HG03175 (cell line): ENCODE data around the gene NAV2.

Source experiments
- ATAC-seq: cut with Tn5 transposase; IDR thresholded peaks from one replicate; pipeline ENCODE4 v1.9.1; 2021; ENCODE audit warnings: mild to moderate bottlenecking, moderate library complexity; ENCODE audit not compliant: unreplicated experiment

The NAV2 gene

DNA sequence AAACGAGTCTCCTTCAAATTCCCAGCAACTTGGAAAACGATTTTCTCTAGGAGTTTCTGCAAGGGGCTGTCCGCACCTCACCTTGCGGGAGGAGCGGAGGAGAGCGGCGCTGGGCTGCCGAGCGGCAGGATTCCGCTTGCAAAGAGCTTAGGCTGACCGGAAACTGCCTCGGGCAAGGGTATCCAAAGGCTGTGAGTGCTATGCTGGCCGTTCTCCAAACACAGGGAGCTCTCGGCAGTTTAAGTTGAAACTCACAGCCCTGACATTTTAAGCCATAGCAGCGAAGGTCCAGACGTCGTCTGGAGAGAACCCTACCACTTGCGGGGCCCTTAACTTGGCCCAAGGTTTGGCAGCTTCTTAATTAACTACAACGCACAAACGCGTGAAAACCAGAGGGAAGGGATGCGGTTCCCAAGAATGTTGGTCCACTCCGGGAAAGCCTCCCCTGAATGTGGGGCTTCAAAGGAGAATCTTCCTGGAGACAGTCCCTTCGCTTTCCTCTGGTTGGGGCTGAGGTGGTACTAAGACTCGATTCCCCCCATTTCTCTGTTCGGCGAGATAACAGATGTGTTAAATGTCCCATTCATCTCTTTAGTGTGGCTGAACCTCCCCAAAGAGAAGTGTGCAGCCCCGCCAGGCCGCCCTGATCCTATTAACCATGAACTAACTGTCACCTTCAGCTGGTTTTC, 448.7 kb downstream of the NAV2 start:
- ATAC-seq = no peak

DNA sequence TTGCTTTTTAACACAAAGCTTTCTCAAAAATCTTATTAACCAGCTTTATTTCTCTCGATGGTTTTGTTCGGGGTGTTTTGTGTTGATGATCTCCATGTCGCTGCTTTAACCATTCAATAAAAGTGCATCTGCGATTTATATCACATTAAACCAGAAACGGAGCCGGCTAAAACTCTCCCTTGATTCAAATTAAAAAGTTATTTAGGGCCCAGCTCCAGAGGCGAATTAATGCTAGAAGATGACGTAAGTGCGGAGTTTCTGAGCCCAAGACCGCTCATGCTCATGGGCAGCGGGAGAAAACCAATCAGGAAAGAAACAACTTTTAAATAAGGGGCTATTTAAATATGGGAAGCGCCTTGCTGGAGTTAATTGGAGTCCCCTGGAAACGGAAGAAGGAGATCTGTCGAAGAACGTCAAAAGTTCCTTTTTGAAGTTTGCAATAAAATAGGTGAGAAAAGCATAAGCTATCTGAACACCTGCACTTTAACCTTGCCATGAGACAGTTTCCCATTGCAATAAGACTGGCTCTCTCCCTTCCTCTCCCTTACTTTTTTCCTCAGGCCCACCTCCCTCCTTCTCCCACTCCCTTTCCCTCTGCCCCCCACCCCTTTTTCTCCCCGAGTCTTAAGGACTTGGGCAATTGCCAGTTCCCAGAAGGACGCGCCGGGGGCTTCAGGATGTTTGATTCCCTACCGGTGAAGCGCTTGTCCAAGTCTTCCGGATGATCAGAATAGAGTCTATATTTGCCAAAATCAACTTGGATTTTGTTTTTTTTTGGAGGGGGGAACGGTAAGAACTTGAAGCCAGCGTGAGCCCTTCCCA, 449.5 kb downstream of the NAV2 start:
- ATAC-seq = no peak

- no peak for ATAC-seq
Measured at GRCh38 chr11:20162824-20163782, 450.5 kb downstream of the NAV2 start.

GRCh38 chr11:20163783-20164481, 451.3 kb downstream of the NAV2 start:
- no peak for ATAC-seq
